Measurements from ENCODE around the gene DNAJB5. TPM values are rescaled to one million over a fixed set of nuclear protein-coding genes. Genes with fewer than 3 reads are reported as not detected.
"Not testable (repeated sequence)": the region's sequence is repeated elsewhere in the genome, so short reads cannot be mapped to it uniquely, and the experiment has no call there.

The DNAJB5 gene
- 10 to 100 TPM in 1 of 4 donors, 1 to 10 TPM in 3; 3.5 to 16.6 (median 6.5) TPM for total RNA-seq

- no peaks in the 10 kb centered on the region for H3K36me3 ChIP-seq
- no peaks in the 10 kb centered on the region for H3K9me3 ChIP-seq
- peak; percentile 95 for DNase-seq
- peak within 1 kb of the TSS; percentile 66 to 94 (median 82) for H3K4me3 ChIP-seq
- H3K27ac ChIP-seq, result peak within 1 kb of the TSS; percentile 89 to 97 (median 96)
- TF ChIP-seq CTCF (IDR thresholded peaks at IDR 0.05), result peak in 3 of 6 experiments; percentile 3 to 13 (median 5)
- peak in 3 of 4 donors; percentile 78 to 92 (median 87) for TF ChIP-seq POLR2A (IDR thresholded peaks at IDR 0.05)
- WGBS, 2 donors, result 0 to 2% methylated on average over 22 to 24 of the region's 65 CpGs
- H3K27me3 ChIP-seq, result no peaks in the 10 kb centered on the region
- peaks cover 28 to 71% (median 50%) of the 10 kb centered on the region in 3 donors for H3K4me1 ChIP-seq
- intact Hi-C loops (cut with DNase I), result loop anchor here (5.0 to 10.0 kb wide), 2 partner anchors 92 to 486 kb away; a partner anchor contains a TSS
Observed at GRCh38 chr9:34989003-34989945, at the start of gene DNAJB5. TSS of gene DNAJB5 (plus strand) at chr9:34989745. CDS start at chr9:34990631, 886 bp downstream.

- intact Hi-C loops (cut with DNase I); H3K27me3 ChIP-seq; H3K36me3 ChIP-seq; H3K4me3 ChIP-seq; H3K4me1 ChIP-seq; H3K9me3 ChIP-seq; DNase-seq; H3K27ac ChIP-seq: not testable (repeated sequence)
Observed at GRCh38 chr9:34939989-34940388, 49.6 kb upstream of the DNAJB5 start.

- no peaks in the 10 kb centered on the region for H3K4me1 ChIP-seq
- TF ChIP-seq POLR2A (IDR thresholded peaks at IDR 0.05), result no peak
- no peak for TF ChIP-seq CTCF (IDR thresholded peaks at IDR 0.05)
- H3K9me3 ChIP-seq, result no peaks in the 10 kb centered on the region
- intact Hi-C loops (cut with DNase I), result no loop called here
- H3K36me3 ChIP-seq, result no peaks in the 10 kb centered on the region
- 66% methylated on average over 2 of the region's 2 CpGs for WGBS, 2 donors
- DNase-seq, result no peak
- no peak overlapping the region for H3K27ac ChIP-seq
- peaks cover 0 to 12% (median 0%) of the 10 kb centered on the region in 4 donors for H3K27me3 ChIP-seq
- no peak overlapping the region for H3K4me3 ChIP-seq
Observed at GRCh38 chr9:34948451-34948850, 41.1 kb upstream of the DNAJB5 start.

GRCh38 chr9:34954225-34954624 is 35.3 kb upstream of the DNAJB5 start:
- WGBS, 2 donors, result 74 to 95% methylated on average over 2 of the region's 2 CpGs
- H3K4me1 ChIP-seq, result peaks cover 3 to 14% (median 12%) of the 10 kb centered on the region in 3 donors
- H3K4me3 ChIP-seq, result no peak overlapping the region
- no peaks in the 10 kb centered on the region for H3K36me3 ChIP-seq
- intact Hi-C loops (cut with DNase I), result no loop called here
- H3K27ac ChIP-seq, result no peak overlapping the region
- H3K27me3 ChIP-seq, result peaks cover 0 to 57% (median 6%) of the 10 kb centered on the region in 4 donors
- no peak for DNase-seq
- H3K9me3 ChIP-seq, result no peaks in the 10 kb centered on the region
- TF ChIP-seq POLR2A (IDR thresholded peaks at IDR 0.05), result no peak
- no peak for TF ChIP-seq CTCF (IDR thresholded peaks at IDR 0.05)

GRCh38 chr9:34956066-34956465 is 33.5 kb upstream of the DNAJB5 start:
- H3K4me1 ChIP-seq, result peaks cover 3 to 14% (median 12%) of the 10 kb centered on the region in 3 donors
- H3K27ac ChIP-seq; H3K36me3 ChIP-seq; H3K4me3 ChIP-seq; intact Hi-C loops (cut with DNase I); DNase-seq; H3K9me3 ChIP-seq: not testable (repeated sequence)
- 86 to 95% methylated on average over 3 to 7 of the region's 7 CpGs for WGBS, 2 donors
- H3K27me3 ChIP-seq, result peaks cover 0 to 70% (median 6%) of the 10 kb centered on the region in 4 donors

GRCh38 chr9:34956648-34957047 is 32.9 kb upstream of the DNAJB5 start:
- intact Hi-C loops (cut with DNase I), result no loop called here
- WGBS, 2 donors, result 67 to 76% methylated on average over 4 of the region's 4 CpGs
- Histone ChIP-seq H3K27ac (no peak overlapping the region), H3K27me3 (peaks cover 0 to 67% (median 6%) of the 10 kb centered on the region in 4 donors), H3K36me3 (no peaks in the 10 kb centered on the region), H3K9me3 (no peaks in the 10 kb centered on the region), H3K4me1 (peaks cover 3 to 15% (median 12%) of the 10 kb centered on the region in 3 donors), H3K4me3 (no peak overlapping the region)
- TF ChIP-seq POLR2A (IDR thresholded peaks at IDR 0.05) (no peak), CTCF (IDR thresholded peaks at IDR 0.05) (no peak)
- DNase-seq, result no peak
